Transverse colon (tissue), 4 donors: ENCODE measurements around the gene MFAP3L.

Source experiments
- POLR2A ChIP-seq: fragments of 450-650 bp; IDR thresholded peaks from one replicate; pipeline ENCODE4 v1.6.1; 2016; ENCODE audit warnings: antibody characterized with exemption, mild to moderate bottlenecking, moderate library complexity
- POLR2AphosphoS5 ChIP-seq, 3 donors: sonication (generic); formaldehyde crosslinking; IDR thresholded peaks; one replicate each; pipeline ENCODE4 v1.6.1; 2016; ENCODE audit warnings: antibody characterized with exemption in 3 of 3
- TF ChIP-seq, protein P1 (sequence below), 5 experiments: fragments of 200-600 bp in 3 of 5; fragments of 450-650 bp in 2 of 5; sonication (generic) in 3 of 5; IDR thresholded peaks; 1 replicate in 2 of 5; 2 replicates in 3 of 5; pipeline ENCODE4 v1.5.1; 2016 to 2017; ENCODE audit warnings: antibody characterized with exemption in 5 of 5, inconsistent platforms in 3 of 5, mild to moderate bottlenecking in 2 of 5, moderate library complexity in 1 of 5

- TF ChIP-seq POLR2A (no peak), POLR2AphosphoS5 (IDR thresholded peaks at IDR 0.05) (no peak)
- TF ChIP-seq, protein P1, sequence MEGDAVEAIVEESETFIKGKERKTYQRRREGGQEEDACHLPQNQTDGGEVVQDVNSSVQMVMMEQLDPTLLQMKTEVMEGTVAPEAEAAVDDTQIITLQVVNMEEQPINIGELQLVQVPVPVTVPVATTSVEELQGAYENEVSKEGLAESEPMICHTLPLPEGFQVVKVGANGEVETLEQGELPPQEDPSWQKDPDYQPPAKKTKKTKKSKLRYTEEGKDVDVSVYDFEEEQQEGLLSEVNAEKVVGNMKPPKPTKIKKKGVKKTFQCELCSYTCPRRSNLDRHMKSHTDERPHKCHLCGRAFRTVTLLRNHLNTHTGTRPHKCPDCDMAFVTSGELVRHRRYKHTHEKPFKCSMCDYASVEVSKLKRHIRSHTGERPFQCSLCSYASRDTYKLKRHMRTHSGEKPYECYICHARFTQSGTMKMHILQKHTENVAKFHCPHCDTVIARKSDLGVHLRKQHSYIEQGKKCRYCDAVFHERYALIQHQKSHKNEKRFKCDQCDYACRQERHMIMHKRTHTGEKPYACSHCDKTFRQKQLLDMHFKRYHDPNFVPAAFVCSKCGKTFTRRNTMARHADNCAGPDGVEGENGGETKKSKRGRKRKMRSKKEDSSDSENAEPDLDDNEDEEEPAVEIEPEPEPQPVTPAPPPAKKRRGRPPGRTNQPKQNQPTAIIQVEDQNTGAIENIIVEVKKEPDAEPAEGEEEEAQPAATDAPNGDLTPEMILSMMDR (IDR thresholded peaks at IDR 0.05), result no peak
These were observed 9.7 kb upstream of the MFAP3L start for GRCh38 chr4:170035845-170036244.
